ENCODE data around the gene TKFC.

Gene TKFC

DNA sequence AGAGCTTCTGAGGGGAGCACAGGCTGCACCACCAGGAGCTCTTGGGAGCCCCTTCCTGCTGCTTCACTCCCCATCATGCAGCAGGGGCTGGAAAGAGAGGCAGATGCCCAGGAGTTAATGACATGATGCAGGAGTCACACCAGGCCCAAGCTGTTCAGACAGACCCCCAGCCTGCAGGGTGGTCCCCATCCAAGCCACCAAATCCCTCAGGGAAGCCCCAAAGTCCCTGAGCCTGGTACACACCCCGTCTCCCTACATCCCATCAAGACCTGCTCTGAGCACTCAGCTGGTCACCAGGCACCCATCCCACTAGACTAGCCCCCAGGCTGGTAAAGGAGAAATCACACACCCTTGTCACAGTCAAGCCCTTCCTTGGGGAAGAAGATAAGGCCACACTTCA, 17.3 kb downstream of the TKFC start:
- TF ChIP-seq FOXM1 (IDR thresholded peaks at IDR 0.05; ENCODE audit: borderline replicate concordance, low read depth) (no peak), TAF1 (IDR thresholded peaks at IDR 0.05; ENCODE audit: low read depth) (no peak), EP300 (IDR thresholded peaks at IDR 0.05; ENCODE audit: borderline replicate concordance) (no peak), TCF12 (IDR thresholded peaks at IDR 0.05; ENCODE audit: low read depth) (no peak), RAD21 (IDR thresholded peaks at IDR 0.05; ENCODE audit: low read depth) (no peak), CEBPB (IDR thresholded peaks at IDR 0.05) (no peak), CREB1 (IDR thresholded peaks at IDR 0.05; ENCODE audit: low read depth) (no peak)
- TF ChIP-seq, protein P1, sequence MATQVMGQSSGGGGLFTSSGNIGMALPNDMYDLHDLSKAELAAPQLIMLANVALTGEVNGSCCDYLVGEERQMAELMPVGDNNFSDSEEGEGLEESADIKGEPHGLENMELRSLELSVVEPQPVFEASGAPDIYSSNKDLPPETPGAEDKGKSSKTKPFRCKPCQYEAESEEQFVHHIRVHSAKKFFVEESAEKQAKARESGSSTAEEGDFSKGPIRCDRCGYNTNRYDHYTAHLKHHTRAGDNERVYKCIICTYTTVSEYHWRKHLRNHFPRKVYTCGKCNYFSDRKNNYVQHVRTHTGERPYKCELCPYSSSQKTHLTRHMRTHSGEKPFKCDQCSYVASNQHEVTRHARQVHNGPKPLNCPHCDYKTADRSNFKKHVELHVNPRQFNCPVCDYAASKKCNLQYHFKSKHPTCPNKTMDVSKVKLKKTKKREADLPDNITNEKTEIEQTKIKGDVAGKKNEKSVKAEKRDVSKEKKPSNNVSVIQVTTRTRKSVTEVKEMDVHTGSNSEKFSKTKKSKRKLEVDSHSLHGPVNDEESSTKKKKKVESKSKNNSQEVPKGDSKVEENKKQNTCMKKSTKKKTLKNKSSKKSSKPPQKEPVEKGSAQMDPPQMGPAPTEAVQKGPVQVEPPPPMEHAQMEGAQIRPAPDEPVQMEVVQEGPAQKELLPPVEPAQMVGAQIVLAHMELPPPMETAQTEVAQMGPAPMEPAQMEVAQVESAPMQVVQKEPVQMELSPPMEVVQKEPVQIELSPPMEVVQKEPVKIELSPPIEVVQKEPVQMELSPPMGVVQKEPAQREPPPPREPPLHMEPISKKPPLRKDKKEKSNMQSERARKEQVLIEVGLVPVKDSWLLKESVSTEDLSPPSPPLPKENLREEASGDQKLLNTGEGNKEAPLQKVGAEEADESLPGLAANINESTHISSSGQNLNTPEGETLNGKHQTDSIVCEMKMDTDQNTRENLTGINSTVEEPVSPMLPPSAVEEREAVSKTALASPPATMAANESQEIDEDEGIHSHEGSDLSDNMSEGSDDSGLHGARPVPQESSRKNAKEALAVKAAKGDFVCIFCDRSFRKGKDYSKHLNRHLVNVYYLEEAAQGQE (IDR thresholded peaks at IDR 0.05; ENCODE audit: low read depth): no peak

DNA sequence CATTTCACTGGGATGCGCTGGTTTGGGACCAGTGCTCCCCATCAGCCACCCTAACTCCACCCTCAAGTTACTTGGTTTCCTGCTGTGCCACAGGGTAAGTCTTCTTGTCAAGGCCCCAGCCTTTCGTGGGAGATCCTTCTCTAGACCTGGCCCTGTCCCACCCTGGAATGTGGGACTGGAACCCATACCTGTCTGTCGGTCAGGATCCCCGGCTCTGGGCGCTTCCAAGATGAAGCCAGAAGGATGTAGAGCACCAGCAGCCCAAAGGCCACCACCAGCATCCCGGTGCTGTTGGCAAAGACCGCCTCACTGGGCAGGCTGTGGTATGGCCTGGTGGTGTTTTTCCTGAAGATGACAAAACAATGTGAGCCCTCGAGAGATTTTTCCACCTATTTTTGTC, 17.8 kb downstream of the TKFC start:
- TF ChIP-seq CEBPB (IDR thresholded peaks at IDR 0.05) (no peak), TAF1 (IDR thresholded peaks at IDR 0.05; ENCODE audit: low read depth) (no peak), TCF12 (IDR thresholded peaks at IDR 0.05; ENCODE audit: low read depth) (no peak), YY1 (IDR thresholded peaks at IDR 0.05; ENCODE audit: low read depth) (no peak), EGR1 (IDR thresholded peaks at IDR 0.05) (no peak), EP300 (IDR thresholded peaks at IDR 0.05; ENCODE audit: borderline replicate concordance) (no peak), RAD21 (IDR thresholded peaks at IDR 0.05; ENCODE audit: low read depth) (no peak)

DNA sequence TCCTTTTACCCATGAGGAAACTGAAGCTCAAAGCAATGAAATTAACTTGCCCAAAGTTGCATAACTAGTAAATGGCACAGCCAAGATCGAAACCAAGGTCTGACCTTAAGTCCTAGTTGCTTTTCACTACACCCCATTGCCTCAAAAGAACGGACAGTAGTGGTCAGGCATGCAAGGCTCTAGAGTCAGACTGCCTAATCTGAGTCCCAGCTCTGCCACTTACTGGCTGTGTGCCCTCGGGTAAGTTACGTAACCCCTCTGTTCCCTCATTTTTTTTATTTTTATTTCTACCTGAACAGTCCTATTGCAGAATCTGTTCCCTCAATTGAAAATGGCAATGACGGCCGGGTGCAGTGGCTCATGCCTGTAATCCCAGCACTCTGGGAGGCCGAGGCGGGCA, 19.0 kb downstream of the TKFC start:
- TF ChIP-seq YY1 (IDR thresholded peaks at IDR 0.05; ENCODE audit: low read depth): no peak
- TF ChIP-seq, protein P2, sequence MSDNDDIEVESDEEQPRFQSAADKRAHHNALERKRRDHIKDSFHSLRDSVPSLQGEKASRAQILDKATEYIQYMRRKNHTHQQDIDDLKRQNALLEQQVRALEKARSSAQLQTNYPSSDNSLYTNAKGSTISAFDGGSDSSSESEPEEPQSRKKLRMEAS (IDR thresholded peaks at IDR 0.05): no peak
- no peak for TF ChIP-seq EGR1 (IDR thresholded peaks at IDR 0.05)
- TF ChIP-seq, protein P1 (IDR thresholded peaks at IDR 0.05; ENCODE audit: low read depth): no peak
- TF ChIP-seq TCF12 (IDR thresholded peaks at IDR 0.05; ENCODE audit: low read depth): no peak
- no peak for TF ChIP-seq ZBTB7A (IDR thresholded peaks at IDR 0.05; ENCODE audit: low read depth)
- TF ChIP-seq TEAD4 (IDR thresholded peaks at IDR 0.05): no peak
- TF ChIP-seq, protein P3, sequence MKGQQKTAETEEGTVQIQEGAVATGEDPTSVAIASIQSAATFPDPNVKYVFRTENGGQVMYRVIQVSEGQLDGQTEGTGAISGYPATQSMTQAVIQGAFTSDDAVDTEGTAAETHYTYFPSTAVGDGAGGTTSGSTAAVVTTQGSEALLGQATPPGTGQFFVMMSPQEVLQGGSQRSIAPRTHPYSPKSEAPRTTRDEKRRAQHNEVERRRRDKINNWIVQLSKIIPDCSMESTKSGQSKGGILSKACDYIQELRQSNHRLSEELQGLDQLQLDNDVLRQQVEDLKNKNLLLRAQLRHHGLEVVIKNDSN (IDR thresholded peaks at IDR 0.05): no peak
- TF ChIP-seq CEBPB (IDR thresholded peaks at IDR 0.05): no peak
- no peak for TF ChIP-seq FOXM1 (IDR thresholded peaks at IDR 0.05; ENCODE audit: borderline replicate concordance, low read depth)
- TF ChIP-seq TAF1 (IDR thresholded peaks at IDR 0.05; ENCODE audit: low read depth): no peak

DNA sequence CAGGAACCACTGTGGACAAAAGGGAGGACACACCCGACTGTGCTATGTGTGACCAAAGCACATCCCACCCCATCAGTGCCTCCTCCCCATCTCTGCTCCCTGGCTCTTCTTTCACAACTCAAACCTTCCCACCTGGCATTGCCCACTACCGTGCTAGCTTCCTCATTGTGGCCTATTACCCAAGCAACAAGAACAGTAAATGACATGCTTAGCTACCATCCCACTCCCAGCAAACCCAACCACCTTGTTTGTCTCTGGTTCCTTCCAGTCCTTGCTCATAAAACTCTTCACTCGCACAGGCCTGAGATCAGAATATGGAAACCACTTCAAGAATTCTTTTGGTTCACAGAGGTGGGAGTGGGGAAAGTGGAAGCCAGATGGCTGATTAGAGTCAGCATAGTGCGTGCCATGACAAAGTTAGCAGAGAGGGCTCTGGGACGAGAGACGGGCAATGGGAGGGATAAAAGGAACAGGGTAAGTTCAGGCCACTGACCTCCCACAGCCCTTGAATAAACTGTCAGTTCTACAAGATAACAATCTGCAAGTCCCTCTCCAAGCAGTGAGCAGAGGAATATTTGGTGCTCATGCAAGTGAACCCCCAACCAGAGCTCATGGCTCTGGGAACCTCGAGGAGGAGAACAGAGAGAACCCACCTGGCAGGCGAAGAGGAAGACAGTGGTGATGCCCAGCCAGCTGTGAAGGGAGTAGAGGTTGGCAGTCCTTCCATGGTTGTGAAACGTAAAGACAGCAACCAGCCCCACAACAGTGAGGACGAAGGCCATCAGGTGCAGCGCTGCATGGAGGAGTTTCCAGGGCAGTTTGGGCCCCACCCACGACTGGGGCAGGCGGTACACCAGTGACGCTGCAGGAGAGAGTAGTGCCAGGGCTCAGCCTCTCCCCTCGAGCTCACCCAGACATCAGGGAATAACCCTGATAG, 20.4 kb downstream of the TKFC start:
- TF ChIP-seq TEAD4 (IDR thresholded peaks at IDR 0.05) (no peak), CREB1 (IDR thresholded peaks at IDR 0.05; ENCODE audit: low read depth) (no peak), EGR1 (IDR thresholded peaks at IDR 0.05) (no peak), RAD21 (IDR thresholded peaks at IDR 0.05; ENCODE audit: low read depth) (no peak), FOXM1 (IDR thresholded peaks at IDR 0.05; ENCODE audit: borderline replicate concordance, low read depth) (no peak), TCF12 (IDR thresholded peaks at IDR 0.05; ENCODE audit: low read depth) (no peak)
- TF ChIP-seq, protein P2 (IDR thresholded peaks at IDR 0.05): no peak
- TF ChIP-seq, protein P1 (IDR thresholded peaks at IDR 0.05; ENCODE audit: low read depth): no peak

DNA sequence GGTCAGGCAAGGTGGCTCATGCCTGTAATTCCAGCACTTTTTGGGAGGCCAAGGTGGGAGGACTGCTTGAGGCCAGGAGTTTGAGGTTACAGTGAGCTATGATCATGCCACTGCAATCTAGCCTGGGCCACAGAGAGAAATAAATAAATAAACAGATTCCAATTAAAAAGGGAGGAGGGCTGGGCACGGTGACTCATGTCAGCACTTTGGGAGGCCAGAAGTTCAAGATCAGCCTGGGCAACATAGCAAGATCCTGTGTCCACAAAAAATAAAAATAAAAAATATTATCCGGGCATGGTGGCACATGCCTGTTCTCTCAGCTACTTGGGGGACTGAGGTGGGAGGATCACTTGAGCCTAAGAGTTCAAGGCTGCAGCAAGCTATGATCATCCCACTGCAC, 21.2 kb downstream of the TKFC start:
- TF ChIP-seq, protein P2 (IDR thresholded peaks at IDR 0.05): no peak
- TF ChIP-seq RAD21 (IDR thresholded peaks at IDR 0.05; ENCODE audit: low read depth): no peak
- TF ChIP-seq, protein P3 (IDR thresholded peaks at IDR 0.05): no peak
- TF ChIP-seq CEBPB (IDR thresholded peaks at IDR 0.05): no peak
- no peak for TF ChIP-seq CREB1 (IDR thresholded peaks at IDR 0.05; ENCODE audit: low read depth)
- no peak for TF ChIP-seq EGR1 (IDR thresholded peaks at IDR 0.05)

Measured in Ishikawa (cell line).